Hepatic stellate cell (primary cell): ENCODE results near the gene MICOS13.
"Not testable (repeated sequence)": the region's sequence is repeated elsewhere in the genome, so short reads cannot be mapped to it uniquely, and the experiment has no call there.

Experiments
- DNase-seq: peaks from one replicate; pipeline ENCODE4 v3.0.0; 2011; ENCODE audit warnings: low spot score

The MICOS13 gene, protein sequence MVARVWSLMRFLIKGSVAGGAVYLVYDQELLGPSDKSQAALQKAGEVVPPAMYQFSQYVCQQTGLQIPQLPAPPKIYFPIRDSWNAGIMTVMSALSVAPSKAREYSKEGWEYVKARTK

DNA sequence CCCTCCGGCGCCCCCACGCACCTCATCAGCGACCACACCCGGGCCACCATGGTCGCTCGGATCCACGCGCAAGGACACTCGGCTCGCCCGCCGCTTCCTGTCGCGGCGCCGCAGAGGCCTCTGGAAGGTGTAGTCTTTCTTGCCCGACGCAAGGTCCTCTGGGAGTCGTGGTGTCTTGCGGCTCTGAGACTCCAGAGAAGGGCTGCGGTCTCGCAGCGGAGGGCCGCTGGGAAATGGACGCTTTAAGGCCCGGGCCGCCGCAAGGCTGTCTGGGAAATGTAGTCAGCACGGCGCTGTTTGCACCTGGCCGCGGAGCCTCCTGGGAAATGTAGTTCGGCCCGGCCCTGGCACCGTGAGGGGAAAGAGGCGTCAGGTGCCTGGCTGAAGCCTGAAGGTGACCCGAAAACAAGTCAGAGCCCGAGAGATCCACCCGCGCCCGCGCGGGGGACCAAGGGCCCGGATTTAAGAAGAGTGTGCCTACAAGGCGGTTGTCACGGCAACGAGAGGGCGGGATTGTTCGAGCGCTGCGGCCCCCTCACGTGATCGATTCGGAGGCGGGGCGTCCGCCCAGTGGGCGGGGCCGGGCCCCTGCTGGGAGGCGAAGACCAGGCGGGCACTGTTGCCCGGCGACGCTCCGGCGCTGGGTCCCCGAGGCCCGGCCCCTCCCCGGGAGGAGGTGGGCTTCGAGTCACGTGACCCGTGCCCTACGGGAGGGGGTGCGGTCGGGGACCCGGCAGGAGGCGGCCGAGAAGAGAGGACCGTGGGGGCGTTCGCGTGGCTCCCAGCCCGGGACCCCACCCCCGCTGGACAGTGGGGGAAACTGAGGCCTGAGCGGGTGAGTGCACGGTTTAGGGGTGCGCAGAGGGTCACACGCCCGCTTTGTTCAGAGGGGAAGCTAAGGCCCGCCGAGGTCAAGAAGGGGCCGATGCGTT is at the start of gene MICOS13, which contains the start of gene HSD11B1L:
Gene MICOS13 (minus strand): TSS at position 80 of the 932 bp plus-strand sequence. CDS start 30 bp downstream, at position 50.
Gene HSD11B1L (plus strand): TSS at position 591 of the 932 bp plus-strand sequence. CDS start 3,806 bp downstream, outside the sequence.
- DNase-seq, result peak; percentile 99

DNA sequence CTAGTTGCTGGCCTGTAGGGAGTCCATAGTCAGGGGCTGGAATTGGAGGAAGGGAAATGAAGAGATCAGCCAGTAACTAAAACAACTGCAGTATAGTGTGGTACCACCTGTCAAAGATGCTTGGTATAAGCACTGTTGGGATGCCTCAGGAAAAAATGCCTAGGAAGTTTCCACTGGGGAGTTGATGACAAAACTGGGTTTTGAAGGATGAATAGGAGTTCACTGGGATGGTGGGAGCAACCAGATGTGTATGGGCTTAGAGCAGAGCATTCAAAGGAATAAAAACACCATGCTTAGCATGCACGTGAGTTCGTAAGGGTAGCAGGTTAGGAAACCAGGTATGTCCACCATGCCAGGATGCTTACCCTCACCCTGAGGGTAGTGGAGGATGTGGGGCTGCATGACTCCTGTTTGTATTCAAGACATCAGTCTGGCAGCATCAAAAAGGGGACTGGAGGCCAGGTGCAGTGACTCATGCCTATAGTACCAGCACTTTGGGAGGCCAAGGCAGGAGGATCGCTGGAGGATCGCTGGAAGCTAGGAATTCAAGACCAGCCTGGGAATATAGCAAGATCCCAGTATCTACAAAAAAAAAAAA is 47.2 kb upstream of the MICOS13 start:
- no peak for DNase-seq

DNA sequence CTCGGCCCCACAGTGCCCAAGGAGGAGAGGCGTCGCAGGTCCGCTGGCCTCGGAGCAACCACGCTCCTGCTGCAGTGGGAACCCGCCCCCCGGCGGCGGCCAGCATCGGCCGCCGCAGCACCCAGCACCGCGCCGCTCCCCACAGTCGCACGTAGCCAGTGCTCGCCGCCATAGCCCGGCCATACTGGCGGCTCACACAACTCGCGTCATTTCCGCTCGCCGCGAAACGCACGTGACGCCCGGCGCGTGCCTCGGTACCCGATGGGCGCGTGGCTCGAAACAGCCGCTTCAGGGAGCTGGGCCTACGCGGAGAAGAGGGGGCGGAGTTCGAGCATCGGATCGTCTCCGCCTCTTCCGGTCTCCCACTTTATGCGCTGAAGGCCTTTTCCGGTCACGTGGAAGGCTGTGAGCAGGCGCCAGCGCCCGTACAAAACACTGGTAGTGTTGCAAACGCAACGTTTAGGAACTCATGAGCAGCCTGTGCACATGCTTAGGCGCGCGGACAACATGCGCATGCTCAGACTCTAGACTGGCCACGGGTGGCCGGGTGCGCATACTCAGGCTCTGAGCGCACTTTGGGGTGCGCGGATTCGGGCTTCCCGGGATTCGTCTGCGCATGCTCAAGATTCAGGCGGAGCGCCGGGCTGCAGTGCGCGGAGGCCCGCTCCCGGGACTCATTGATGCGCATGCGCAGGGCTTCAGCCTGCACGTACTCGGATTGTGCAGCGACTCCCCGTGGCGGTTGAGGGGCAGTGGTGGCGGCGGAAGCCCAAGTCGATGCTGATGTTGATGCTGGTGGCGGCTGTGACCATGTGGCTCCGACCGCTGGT is 39.9 kb upstream of the MICOS13 start, which contains the start of the genes CATSPERD and LONP1:
Gene CATSPERD (plus strand): TSS at position 677 of the 830 bp plus-strand sequence. CDS start 101 bp downstream, at position 778.
Gene LONP1 (minus strand): TSS at position 186 of the 830 bp plus-strand sequence. CDS start 14 bp downstream, at position 172.
- peak; percentile 99 for DNase-seq

DNA sequence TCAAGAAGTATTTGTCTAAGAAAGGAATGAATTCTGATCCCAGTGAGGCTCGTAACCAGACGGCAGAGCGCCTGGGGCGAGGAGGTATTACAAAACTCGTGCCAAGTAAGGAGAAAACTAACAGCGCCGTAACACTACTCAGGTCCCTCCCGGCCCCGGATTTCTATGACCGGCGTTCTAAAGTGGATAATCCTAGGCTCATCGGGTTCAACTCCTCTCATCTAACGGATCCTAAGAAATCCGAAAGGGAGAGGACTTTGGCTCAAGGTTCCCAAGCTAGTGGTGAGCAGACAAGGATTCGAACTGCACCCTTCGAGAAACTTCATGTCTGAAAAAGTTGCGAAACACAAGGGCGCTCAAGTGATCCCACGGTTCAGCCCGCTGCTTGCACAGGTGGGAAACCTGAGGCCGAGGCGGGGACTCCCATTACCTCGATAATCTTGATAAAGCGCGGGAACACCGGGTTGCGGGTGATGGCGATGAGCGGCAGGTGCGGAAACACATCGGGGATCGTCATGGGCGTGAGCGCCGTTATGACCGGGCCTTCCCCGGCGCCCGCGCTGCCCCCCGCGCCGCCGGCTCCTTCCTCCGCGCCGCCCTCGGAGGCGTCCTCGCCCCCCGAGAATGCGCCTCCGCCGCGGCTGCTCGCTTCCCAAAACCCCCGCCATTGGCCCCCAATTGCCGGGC is 39.1 kb upstream of the MICOS13 start:
- DNase-seq, result no peak

DNA sequence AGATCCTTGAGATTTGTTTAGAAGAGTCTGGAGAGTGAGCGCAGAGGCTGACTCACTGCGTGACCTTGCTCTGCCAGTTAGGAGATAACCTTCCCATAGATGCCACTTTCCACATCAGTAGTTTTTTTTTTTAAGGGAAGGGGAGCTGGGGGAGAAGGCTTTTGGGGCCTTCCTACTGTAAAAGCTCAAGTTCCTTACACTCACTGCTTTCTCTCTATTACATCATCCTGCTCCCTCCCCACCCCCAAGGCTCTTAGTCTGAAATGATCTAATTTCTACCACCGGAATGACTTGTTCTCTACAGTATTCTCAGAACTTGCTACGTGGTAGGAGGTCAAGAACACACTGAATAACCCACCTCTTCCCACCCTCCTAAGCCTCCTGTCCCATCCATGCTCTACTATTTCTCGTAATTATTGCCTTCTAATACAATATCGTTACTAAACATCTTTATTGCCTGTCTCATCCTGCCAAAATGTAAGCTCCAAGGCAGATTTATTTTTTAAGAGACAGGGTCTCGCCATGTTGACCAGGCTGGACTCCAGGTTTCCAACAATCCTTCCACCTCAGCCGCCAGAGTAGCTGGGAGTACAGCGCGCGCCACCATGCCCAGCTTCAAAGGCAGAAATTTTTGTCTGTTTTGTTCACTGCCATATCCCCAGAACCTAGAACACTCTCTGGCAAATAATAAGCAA is 38.4 kb upstream of the MICOS13 start:
- DNase-seq, result peak; percentile 76

DNA sequence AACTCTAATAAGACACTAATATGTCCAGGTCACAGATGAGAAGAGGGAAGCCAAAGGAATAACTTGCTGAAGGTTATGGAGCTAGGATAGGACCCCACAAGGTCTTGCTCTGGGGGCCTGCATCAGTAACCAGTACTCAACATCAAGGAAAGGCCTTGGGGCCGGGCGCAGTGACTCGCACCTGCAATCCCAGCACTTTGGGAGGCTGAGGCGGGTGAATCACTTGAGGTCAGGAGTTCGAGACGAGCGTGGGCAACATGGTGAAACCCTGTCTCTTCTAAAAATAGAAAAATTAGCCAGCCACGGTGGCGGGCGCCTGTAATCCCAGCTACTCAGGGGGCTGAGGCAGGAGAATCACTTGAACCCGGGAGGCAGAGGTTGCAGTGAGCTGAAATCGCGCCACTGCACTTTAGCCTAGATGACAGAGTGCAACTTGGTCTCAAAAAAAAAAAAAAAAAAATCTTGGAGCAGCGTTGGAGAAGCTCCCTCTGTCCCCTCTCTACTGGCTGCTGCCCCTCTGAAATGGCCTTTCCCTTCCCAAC is 37.8 kb upstream of the MICOS13 start:
- DNase-seq, result no peak

DNA sequence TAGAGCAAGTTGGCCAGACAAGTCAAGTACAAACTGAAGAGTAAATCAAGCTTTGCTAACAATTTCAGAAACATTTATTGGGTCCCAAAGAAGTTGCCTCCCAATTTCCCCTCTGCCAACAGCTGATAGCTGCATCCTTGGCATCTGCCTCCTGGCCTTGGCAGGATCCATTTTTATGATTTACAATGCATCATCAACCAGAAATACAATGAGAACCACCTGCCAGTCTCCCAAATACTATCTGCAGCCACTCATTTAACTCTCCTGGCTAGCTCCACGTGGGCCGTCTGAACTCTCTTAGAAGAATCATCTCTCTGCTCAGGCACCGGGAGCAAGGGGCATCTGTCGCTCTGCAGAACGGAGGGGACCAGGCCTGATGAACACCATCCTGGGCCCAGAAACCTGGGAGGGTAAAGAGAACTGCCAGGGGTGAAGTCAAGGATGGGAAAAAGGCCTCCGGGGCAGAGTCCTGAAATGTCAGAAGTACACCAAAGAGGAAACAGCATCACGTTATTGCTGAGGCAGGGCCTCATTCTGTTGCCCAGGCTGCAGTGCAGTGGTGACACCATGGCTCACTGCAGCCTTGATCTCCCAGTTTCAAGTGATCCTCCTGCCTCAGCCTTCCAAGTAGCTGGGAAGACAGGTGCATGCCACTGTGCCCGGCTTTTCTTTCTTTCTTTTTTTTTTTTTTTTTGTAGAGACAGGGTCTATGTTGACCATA is 37.1 kb upstream of the MICOS13 start:
- DNase-seq, result no peak

DNA sequence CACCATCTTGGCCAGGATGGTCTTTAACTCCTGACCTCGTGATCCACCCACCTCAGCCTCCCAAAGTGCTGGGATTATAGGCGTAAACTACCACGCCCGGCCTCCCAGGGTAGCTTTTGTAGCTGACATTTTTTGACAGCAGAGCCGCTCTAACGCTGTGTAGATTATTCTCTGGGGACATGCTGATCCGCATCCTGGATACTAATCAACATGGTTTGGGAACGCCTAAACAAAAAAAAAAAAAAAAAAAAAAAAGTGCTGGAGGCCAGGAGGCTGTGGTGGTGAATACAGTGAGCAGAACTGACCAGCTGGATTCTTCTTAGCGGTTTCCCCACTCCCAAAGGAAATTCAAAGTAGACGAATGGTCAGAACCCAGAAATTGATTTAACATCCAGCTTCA is 34.5 kb upstream of the MICOS13 start:
- DNase-seq, result no peak

DNA sequence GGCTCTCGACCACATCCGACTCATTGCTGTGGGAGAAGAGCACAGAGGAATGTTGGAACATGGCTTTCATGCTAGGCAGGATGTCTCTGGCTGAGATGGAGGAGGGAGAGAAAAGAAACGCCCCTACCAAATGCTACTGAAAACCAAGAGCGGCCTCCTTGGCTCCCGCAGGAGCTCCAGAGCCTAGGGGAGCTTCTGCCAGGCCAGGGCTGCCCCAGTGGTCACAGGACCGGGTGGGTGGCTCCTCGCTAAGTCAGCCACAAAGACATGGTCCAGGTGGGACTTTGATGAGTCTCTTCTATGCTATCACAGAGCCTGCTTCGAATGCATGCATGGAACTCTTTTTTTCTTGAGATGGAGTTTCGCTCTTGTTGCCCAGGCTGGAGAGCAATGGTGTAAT is 32.9 kb upstream of the MICOS13 start:
- DNase-seq, result no peak

DNA sequence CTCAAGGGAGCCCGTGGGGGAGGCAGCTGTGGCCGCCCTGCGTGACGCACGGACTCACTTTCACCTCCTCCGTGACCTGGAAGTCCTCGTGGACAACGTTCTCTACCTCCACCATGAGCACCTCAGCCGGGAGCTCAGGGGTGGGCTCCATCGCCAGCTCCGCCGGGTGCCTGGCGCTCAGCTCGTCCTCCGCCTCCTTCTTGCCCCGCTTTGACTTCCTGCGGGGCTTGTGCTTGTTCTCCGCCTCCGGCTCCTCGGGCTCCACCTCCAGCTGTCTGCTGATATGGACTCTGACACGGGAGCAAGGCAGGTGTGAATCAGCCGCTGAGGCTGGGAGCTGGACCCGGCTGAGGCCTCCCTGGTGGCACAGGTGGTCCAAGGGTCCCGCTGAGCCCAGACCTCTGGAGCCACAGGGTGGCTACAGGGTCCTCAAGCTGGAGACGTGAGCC is 31.4 kb upstream of the MICOS13 start:
- DNase-seq, result no peak

DNA sequence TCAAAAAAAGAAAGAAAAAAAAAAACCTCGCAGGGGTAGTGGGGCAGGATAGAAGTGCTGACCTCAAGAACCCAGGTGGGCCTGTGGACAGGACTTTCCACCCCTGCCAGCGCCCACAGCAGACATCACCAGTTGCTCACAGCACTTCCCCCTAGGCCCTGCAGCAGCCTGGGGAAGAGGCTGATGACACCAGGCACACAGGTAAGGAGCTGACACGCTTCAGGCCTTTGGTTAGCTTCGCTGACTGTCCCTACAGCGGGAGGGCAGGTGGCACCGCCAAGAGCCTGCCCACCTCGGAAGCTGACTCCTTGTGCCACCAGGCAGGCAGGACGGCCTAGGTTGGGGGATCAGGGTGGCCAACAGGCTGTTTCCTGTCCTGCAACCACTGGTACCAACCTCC is 30.7 kb upstream of the MICOS13 start:
- DNase-seq, result no peak

DNA sequence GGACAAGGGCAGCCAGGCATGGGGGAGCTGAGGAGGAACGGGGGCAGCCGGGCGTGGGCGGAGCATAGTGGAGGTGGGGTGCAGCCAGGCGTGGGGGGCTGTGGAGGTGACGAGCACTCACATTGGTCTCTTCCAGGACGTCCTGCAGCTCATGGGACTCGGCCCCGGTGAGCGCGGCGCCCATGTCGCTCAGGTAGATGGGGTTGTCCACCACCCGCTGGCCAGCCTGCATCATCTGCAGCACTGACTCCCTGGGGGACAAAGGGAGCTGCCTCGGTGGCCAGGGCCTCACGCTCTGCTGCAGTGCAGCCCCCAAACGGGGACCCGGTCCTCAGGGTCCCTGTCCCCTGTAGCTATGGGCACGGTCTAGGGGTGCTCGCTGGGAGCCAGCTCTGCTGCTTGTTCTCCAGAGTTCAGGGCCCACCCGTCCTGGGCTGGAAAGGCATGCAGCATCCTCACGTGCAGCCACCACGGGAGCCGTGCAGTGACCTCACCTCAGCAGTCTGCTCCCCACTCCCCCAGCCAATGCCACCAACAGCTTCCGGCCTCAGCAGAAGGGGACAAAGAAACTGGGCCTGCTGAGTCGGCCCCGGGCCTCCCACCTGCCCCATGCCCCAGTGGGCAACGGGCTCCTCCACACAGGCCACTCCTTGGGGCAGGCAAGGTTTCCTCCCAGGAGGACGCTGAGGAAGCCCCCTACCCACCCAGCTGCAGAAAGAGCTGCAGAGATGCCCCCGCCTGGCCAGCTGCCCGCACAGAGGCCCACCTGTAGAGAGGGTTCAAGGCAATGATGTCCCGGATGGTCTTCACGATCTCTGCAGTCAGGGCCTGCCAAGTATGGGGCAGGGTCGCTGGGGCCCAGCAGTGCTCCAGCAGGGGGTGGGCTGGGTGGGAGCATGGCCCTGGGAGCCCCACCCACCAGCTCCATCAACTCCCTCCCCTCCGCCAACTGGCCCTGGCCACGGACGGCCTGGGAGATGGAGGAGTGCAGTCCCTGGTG is 27.6 kb upstream of the MICOS13 start:
- DNase-seq, result no peak

DNA sequence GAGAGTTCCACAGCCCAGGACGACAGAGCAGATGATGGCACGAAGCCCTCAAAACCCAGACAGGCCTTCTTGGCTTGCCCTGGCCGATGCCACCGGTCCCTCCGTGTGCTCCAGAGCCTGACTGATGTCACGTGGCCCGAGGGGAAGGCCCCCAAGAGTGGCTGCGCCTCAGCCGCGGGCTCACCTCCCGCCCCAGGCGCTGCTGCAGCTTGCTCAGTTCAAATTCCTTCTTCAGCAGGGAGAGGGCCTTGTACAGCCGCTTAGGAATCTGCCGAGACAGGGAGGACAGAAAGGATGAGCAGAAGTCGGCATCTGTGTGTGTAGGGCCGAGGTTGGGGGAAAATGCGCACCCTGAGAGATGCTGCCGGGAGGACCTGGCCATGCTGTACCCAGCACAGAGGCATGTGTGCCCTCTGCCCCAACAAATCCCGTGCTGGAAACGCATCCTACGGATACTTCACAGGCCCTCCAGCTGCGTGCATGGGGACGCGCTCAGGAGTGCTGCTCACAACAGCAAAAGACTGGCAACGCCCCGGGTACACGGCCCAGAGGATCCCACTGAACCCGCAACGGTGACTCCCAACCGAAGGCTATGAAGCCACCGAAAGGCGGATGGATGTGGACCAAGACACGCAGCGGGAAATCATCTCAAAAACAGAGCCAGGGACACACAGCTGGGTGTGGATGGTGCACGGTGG is 26.7 kb upstream of the MICOS13 start:
- no peak for DNase-seq

DNA sequence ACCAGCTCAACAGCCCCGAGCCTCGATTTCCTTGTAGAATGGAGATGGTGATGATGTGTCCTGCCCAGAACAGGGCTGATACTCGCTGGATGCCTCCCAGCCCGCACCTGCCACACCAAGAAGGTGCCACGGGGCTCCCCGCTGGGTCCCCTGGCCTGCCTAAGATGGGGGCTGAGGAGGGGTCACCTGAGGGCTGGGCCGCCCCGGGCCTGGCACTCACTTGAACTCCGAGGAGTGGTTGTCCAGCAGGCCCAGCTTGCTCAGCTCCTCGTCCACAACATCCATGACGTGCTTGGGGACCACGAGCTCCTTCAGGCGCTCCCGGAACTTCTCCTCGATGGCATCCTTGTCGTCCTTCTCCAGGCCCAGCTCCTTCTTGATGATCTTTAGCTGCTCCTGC is 25.2 kb upstream of the MICOS13 start:
- no peak for DNase-seq

DNA sequence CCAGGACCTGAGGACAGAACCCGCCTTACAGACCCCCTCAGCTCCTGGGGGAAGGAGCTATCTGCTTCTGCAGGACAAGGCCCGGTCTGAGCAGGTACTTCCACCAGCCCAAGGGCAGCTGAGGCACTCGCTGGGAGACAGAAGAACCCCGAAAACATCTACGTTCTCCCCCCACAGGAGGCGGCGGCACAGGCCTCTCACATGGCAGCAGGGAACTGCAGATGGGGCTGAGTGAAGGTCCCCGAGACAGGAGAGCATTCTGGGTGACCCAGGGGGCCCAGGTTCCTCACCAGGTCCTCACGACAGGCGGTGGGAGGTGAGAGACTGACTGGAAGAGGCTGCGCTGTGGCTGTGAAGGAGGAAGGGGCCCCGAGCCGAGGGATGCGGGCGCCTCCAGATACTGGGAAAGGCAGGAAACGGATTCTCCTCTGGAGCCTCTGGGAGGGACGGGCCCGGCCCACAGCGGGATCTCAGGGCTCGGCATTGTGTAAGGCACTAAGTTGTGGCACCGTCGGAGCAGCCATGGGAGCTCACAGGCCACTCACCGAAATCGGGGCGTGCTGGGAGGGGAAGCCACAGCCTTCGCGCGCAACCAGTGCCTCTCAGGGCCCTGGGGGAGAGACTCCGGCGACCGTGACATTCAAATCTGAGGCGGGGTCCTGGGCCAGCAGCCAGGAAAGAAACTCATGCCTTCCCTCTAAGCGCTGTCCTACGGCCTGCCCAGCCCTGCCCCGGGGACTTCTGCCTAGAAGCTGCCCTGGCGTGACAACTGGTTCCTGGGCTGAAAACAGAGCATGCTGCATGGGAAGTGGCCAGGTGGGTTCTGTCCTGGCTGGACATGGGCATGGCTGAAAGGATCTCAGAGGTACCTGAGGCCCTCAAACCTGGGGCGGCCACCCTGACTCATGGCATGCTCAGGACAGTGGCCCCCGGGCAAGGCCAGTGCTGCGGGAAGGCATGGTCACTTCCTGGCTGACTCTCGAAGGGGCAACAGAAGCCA is 23.8 kb upstream of the MICOS13 start:
- no peak for DNase-seq

DNA sequence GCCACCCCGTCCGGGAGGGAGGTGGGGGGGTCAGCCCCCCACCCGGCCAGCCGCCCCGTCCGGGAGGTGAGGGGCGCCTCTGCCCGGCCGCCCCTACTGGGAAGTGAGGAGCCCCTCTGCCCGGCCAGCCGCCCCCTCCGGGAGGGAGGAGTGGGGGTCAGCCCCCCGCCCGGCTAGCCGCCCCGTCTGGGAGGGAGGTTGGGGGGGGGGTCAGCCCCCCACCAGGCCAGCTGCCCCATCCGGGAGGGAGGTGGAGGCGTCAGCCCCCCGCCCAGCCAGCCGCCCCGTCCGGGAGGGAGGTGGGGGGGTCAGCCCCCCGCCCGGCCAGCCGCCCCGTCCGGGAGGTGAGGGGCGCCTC is 21.7 kb upstream of the MICOS13 start:
- not testable (repeated sequence) for DNase-seq
